Spleen (tissue), 7 donors: ENCODE data around the gene IPCEF1.

Experiments
- CTCF ChIP-seq, 11 experiments: fragments of 200-600 bp in 7 of 11; fragments of 450-650 bp in 4 of 11; sonication (generic) in 4 of 11; IDR thresholded peaks in 8 of 11; conservative IDR thresholded peaks in 3 of 11; 1 replicate in 7 of 11; 2 replicates in 4 of 11; pipeline versions ENCODE4 v1.4.0 to v1.8.0; 2016 to 2021; ENCODE audit warnings: antibody characterized with exemption in 11 of 11, inconsistent platforms in 4 of 11, mild to moderate bottlenecking in 1 of 11
- POLR2AphosphoS5 ChIP-seq, 3 donors: sonication (generic); formaldehyde crosslinking; IDR thresholded peaks; one replicate each; pipeline ENCODE4 v1.5.1; 2017; ENCODE audit warnings: antibody characterized with exemption in 3 of 3
- donor health status: DM: no; HTN: no; CAD: no; lungs with moderate emphysema.
- donor health status: DM: no; HTN: no; CAD: no.
- donor health status: DM: no; HTN: no; CAD: no.

GRCh38 chr6:154219250-154219649 is 137.4 kb downstream of the IPCEF1 start:
- TF ChIP-seq CTCF (IDR thresholded peaks at IDR 0.05 in 8 of 11, conservative IDR thresholded peaks at IDR 0.05 in 3 of 11), result no peak
- no peak for TF ChIP-seq POLR2AphosphoS5 (IDR thresholded peaks at IDR 0.05)
